Keratinocyte (primary cell): Measurements from ENCODE around the gene DIS3L2. TPM values are rescaled to one million over a fixed set of nuclear protein-coding genes. Genes with fewer than 3 reads are reported as not detected.

Experiments
- DNase-seq: peaks from one replicate; pipeline ENCODE4 v3.0.0-alpha.2; 2011; ENCODE audit warnings: low read depth, missing footprints, low spot score
- FAIRE-seq: peaks from 2 replicates; lab custom pipeline; 2011; peaks lifted over from hg19 to GRCh38; lab: Jason Lieb, UNC
- H2AFZ ChIP-seq: 2 replicates; pipeline ENCODE4 v1.6.0; 2012; ENCODE audit warnings: low read length, control low read depth, inconsistent platforms; ENCODE audit not compliant: control insufficient read depth
- H3K27ac ChIP-seq: 2 replicates; pipeline ENCODE4 v1.5.1; 2011; ENCODE audit warnings: low read length; ENCODE audit not compliant: control insufficient read depth, insufficient read depth
- H3K27me3 ChIP-seq: 3 replicates; pipeline ENCODE4 v1.6.0; 2011; ENCODE audit warnings: low read length; ENCODE audit not compliant: control insufficient read depth, insufficient read depth; ENCODE audit errors: extremely low read depth
- H3K36me3 ChIP-seq, 2 experiments: 2 replicates in 1 of 2; 3 replicates in 1 of 2; pipeline ENCODE4 v1.5.1; 2011; ENCODE audit warnings: low read length in 2 of 2, mild to moderate bottlenecking in 1 of 2; ENCODE audit not compliant: control insufficient read depth in 2 of 2, insufficient read depth in 2 of 2; ENCODE audit errors: extremely low read depth in 1 of 2
- H3K4me1 ChIP-seq: 3 replicates; pipeline ENCODE4 v1.5.1; 2011; ENCODE audit warnings: low read length; ENCODE audit not compliant: control insufficient read depth, insufficient read depth; ENCODE audit errors: extremely low read depth
- H3K4me2 ChIP-seq: 3 replicates; pipeline ENCODE4 v1.6.0; 2011; ENCODE audit warnings: low read depth, low read length; ENCODE audit not compliant: control insufficient read depth, insufficient read depth; ENCODE audit errors: extremely low read depth
- H3K4me3 ChIP-seq, 3 experiments: fragments of 200-600 bp in 1 of 3; sonication (generic) in 1 of 3; 2 replicates in 2 of 3; 3 replicates in 1 of 3; pipeline ENCODE4 v1.5.1; 2011 to 2016; ENCODE audit warnings: low read length in 3 of 3, mild to moderate bottlenecking in 3 of 3, control low read depth in 2 of 3, inconsistent platforms in 1 of 3, low read depth in 1 of 3, mixed read lengths in 1 of 3, mixed run types in 1 of 3, moderate library complexity in 1 of 3; ENCODE audit not compliant: control insufficient read depth in 2 of 3, insufficient read depth in 2 of 3; ENCODE audit errors: extremely low read depth in 1 of 3
- H3K79me2 ChIP-seq: 2 replicates; pipeline ENCODE4 v1.6.0; 2012; ENCODE audit warnings: low read length; ENCODE audit not compliant: control insufficient read depth, insufficient read depth
- H3K9ac ChIP-seq: 3 replicates; pipeline ENCODE4 v1.6.0; 2011; ENCODE audit warnings: low read length; ENCODE audit not compliant: control insufficient read depth, insufficient read depth; ENCODE audit errors: extremely low read depth
- H3K9me1 ChIP-seq: 3 replicates; pipeline ENCODE4 v1.6.0; 2011; ENCODE audit warnings: low read length; ENCODE audit not compliant: control insufficient read depth, insufficient read depth; ENCODE audit errors: extremely low read depth
- H3K9me3 ChIP-seq: 2 replicates; pipeline ENCODE4 v1.5.1; 2012; ENCODE audit warnings: low read depth, low read length; ENCODE audit not compliant: control insufficient read depth
- H4K20me1 ChIP-seq: 3 replicates; pipeline ENCODE4 v1.6.0; 2011; ENCODE audit warnings: low read length; ENCODE audit not compliant: control insufficient read depth, insufficient read depth; ENCODE audit errors: extremely low read depth
- EZH2 ChIP-seq: IDR thresholded peaks from one replicate; pipeline ENCODE4 v1.6.1; 2012; ENCODE audit warnings: inconsistent platforms, mild to moderate bottlenecking, low read length, moderate library complexity
- dilution Hi-C: fragments of 300-500 bp; cut with MboI; formaldehyde crosslinking; loops from one replicate; pipeline ENCODE4 v1.7.0; 2020; ENCODE audit warnings: low sequenced_read_pairs; ENCODE audit not compliant: extremely low pct_ligation_motif_present
- polyA plus RNA-seq, 5 experiments: library from polyadenylated mRNA; depleted of rRNA in 3 of 5; stranded (reverse) in 3 of 5; stranded (forward) in 1 of 5; unstranded in 1 of 5; fragments of >200 nt; gene quantifications; 1 replicate in 1 of 5; 2 replicates in 3 of 5; 3 replicates in 1 of 5; pipeline versions ENCODE4 v1.2.1 to v1.2.3, GENCODE V29; 2011 to 2012; ENCODE audit warnings: missing spikeins in 2 of 5, low read depth in 1 of 5, low replicate concordance in 1 of 5
- TF ChIP-seq, protein P1 (sequence below), 3 experiments: IDR thresholded peaks in 1 of 3; conservative IDR thresholded peaks in 1 of 3; optimal IDR thresholded peaks in 1 of 3; 2 replicates in 2 of 3; 3 replicates in 1 of 3; pipeline versions ENCODE3 to v1.5.1; 2011; ENCODE audit warnings: low read length in 3 of 3, mild to moderate bottlenecking in 3 of 3, moderate library complexity in 2 of 3, control low read depth in 1 of 3, inconsistent platforms in 1 of 3; ENCODE audit not compliant: insufficient read depth in 2 of 3; ENCODE audit errors: extremely low read depth in 1 of 3

DIS3L2 gene
- polyA plus RNA-seq, 1 donor (not counting 4 experiments of a cell fraction or from before 2014, with no cell fraction given), result 8.6 TPM

DNA sequence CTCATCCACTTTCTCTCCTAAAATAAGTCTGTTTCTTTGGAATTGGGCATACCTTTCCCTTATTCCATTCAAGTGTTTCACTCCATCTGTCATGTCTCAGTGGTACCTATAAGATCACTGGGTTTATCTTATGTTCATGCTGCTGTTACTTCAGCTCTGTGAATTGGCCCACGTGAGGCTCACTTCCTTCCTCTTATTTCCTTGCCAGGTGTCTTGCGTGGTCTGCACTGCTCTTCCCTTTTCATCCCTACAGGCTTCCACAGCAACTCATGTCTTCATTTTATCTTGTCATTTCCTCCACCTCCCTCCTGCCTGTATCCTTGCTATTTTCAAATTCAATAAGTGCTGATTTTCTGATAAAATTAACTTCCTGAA lies 258.0 kb downstream of the DIS3L2 start:
- H3K79me2 ChIP-seq, result no peaks in the 10 kb centered on the region
- no peaks in the 10 kb centered on the region for H3K27me3 ChIP-seq
- no peaks in the 10 kb centered on the region for H3K4me1 ChIP-seq
- H3K9me1 ChIP-seq, result no peaks in the 10 kb centered on the region
- no peak overlapping the region for H3K9ac ChIP-seq
- H2AFZ ChIP-seq, result no peak overlapping the region
- H3K27ac ChIP-seq, result no peak overlapping the region
- no peak for TF ChIP-seq EZH2
- TF ChIP-seq, protein P1, sequence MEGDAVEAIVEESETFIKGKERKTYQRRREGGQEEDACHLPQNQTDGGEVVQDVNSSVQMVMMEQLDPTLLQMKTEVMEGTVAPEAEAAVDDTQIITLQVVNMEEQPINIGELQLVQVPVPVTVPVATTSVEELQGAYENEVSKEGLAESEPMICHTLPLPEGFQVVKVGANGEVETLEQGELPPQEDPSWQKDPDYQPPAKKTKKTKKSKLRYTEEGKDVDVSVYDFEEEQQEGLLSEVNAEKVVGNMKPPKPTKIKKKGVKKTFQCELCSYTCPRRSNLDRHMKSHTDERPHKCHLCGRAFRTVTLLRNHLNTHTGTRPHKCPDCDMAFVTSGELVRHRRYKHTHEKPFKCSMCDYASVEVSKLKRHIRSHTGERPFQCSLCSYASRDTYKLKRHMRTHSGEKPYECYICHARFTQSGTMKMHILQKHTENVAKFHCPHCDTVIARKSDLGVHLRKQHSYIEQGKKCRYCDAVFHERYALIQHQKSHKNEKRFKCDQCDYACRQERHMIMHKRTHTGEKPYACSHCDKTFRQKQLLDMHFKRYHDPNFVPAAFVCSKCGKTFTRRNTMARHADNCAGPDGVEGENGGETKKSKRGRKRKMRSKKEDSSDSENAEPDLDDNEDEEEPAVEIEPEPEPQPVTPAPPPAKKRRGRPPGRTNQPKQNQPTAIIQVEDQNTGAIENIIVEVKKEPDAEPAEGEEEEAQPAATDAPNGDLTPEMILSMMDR (optimal IDR thresholded peaks at IDR 0.05 in 1 of 3, IDR thresholded peaks at IDR 0.05 in 1 of 3, conservative IDR thresholded peaks at IDR 0.05 in 1 of 3; ENCODE audit: extremely low read depth in 1 of 3, insufficient read depth in 2 of 3, low read length in 3 of 3), result no peak
- H3K36me3 ChIP-seq, result peaks cover 0 to 2% of the 10 kb centered on the region in 2 experiments
- FAIRE-seq (peak; percentile 26), DNase-seq (no peak)
- no peak overlapping the region for H3K4me3 ChIP-seq
- no peaks in the 10 kb centered on the region for H3K9me3 ChIP-seq
- dilution Hi-C loops, result no loop called here
- H4K20me1 ChIP-seq, result no peaks in the 10 kb centered on the region
- no peak overlapping the region for H3K4me2 ChIP-seq

DNA sequence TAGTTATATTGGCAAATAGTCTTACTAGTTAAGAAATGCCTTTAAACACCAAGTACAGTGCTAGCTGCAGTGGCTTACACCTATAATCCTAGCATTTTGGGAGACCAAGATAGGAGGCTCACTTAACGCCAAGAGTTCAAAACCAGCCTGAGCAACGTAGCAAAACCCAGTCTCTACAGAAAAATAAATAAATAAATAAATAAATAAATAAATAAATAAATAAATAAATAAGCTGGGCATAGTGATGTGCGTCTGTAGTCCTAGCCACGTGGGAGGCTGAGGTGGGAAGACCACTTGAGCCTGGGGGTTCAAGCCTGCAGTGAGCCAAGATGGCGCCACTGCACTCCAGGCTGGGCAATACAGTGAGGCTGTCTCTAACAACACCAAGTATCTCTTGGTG lies 258.4 kb downstream of the DIS3L2 start:
- no peaks in the 10 kb centered on the region for H4K20me1 ChIP-seq
- H3K4me1 ChIP-seq, result no peaks in the 10 kb centered on the region
- no peak for TF ChIP-seq EZH2
- TF ChIP-seq, protein P1 (optimal IDR thresholded peaks at IDR 0.05 in 1 of 3, IDR thresholded peaks at IDR 0.05 in 1 of 3, conservative IDR thresholded peaks at IDR 0.05 in 1 of 3; ENCODE audit: extremely low read depth in 1 of 3, insufficient read depth in 2 of 3, low read length in 3 of 3), result no peak
- DNase-seq (no peak), FAIRE-seq (no peak)
- dilution Hi-C loops, result no loop called here
- H3K9me3 ChIP-seq, result no peaks in the 10 kb centered on the region
- H3K4me2 ChIP-seq, result no peak overlapping the region
- H3K9me1 ChIP-seq, result no peaks in the 10 kb centered on the region
- peaks cover 0 to 2% of the 10 kb centered on the region in 2 experiments for H3K36me3 ChIP-seq
- H3K27ac ChIP-seq, result no peak overlapping the region
- no peak overlapping the region for H3K4me3 ChIP-seq
- H3K79me2 ChIP-seq, result no peaks in the 10 kb centered on the region
- H3K27me3 ChIP-seq, result no peaks in the 10 kb centered on the region
- H3K9ac ChIP-seq, result no peak overlapping the region
- no peak overlapping the region for H2AFZ ChIP-seq
